Aorta (tissue), 5 donors: ENCODE data around the gene CPED1. TPM values are rescaled to one million over a fixed set of nuclear protein-coding genes. Genes with fewer than 3 reads are reported as not detected.

Experiments
- ATAC-seq: fragments of 200-7000 bp; cut with Tn5 transposase; one replicate; pipeline ENCODE4 v1.9.1; 2022; ENCODE audit warnings: moderate library complexity; ENCODE audit not compliant: low FRiP score
- DNase-seq, 2 donors: peaks; one replicate each; pipeline ENCODE4 v3.0.0-alpha.2; 2020
- H3K27ac ChIP-seq, 2 donors: one replicate each; pipeline ENCODE4 v1.5.1; 2013; ENCODE audit warnings: low read length in 2 of 2, mild to moderate bottlenecking in 2 of 2, moderate library complexity in 2 of 2, control low read depth in 1 of 2, inconsistent platforms in 1 of 2, low read depth in 1 of 2
- H3K27me3 ChIP-seq, 2 donors: one replicate each; pipeline ENCODE4 v1.6.1; 2013; ENCODE audit warnings: control low read depth in 1 of 2, low read length in 1 of 2, mild to moderate bottlenecking in 1 of 2, moderate library complexity in 1 of 2; ENCODE audit not compliant: insufficient read depth in 2 of 2, control insufficient read depth in 1 of 2
- H3K36me3 ChIP-seq, 2 donors: one replicate each; pipeline ENCODE4 v1.6.1; 2013; ENCODE audit warnings: control low read depth in 1 of 2, low read length in 1 of 2, mild to moderate bottlenecking in 1 of 2; ENCODE audit not compliant: insufficient read depth in 2 of 2, control insufficient read depth in 1 of 2
- H3K4me1 ChIP-seq, 2 donors: one replicate each; pipeline ENCODE4 v1.6.1; 2013; ENCODE audit warnings: low read length in 2 of 2, control low read depth in 1 of 2, mild to moderate bottlenecking in 1 of 2, moderate library complexity in 1 of 2; ENCODE audit not compliant: insufficient read depth in 2 of 2, control insufficient read depth in 1 of 2
- H3K4me3 ChIP-seq, 2 donors: one replicate each; pipeline ENCODE4 v1.5.1; 2013; ENCODE audit warnings: low read length in 2 of 2, control low read depth in 1 of 2, mild to moderate bottlenecking in 1 of 2
- H3K9me3 ChIP-seq: one replicate; pipeline ENCODE4 v1.6.1; 2013; ENCODE audit warnings: mild to moderate bottlenecking, low read length; ENCODE audit not compliant: control insufficient read depth
- WGBS, 2 donors: extraction: QIAGEN DNeasy Blood & Tissue Kit; methylation state at CpG; one replicate each; pipeline ENCODE4 v1.1.7; 2013; 5-methylcytosine and 5-hydroxymethylcytosine counted together
- intact Hi-C, 2 donors: fragments of 100-400 bp; cut with DNase I; formaldehyde crosslinking; loops; one replicate each; pipeline versions ENCODE4 v1.14.2 to v1.15.0; 2022
- polyA plus RNA-seq, 2 donors: library from polyadenylated mRNA; stranded (reverse); fragments of 200-250 nt; gene quantifications; one replicate each; pipeline ENCODE4 v1.2.3, GENCODE V29; 2013
- total RNA-seq, 2 donors: library from RNA; stranded (reverse); fragmentation: NEBNext Ultra II Directional; extraction: Animal tissue kit (Norgen Biotek cat#: 25700); gene quantifications; one replicate each; pipeline ENCODE4 v1.2.1, GENCODE V29; 2021
- donor health status: healthy with polysubstance abuse.
- donor health status: Bipolar disorder and iron deficiency.
- donor health status: DM: no; HTN: no; CAD: no.
- donor health status: DM: no; HTN: no; CAD: no.
- donor health status: DM: yes; HTN: yes; CAD: no.

Gene CPED1
- total and polyA plus RNA-seq, 4 donors, result 35.3 to 201 (median 79.0) TPM

- H3K4me3 ChIP-seq, result no peak overlapping the region
- no peaks in the 10 kb centered on the region for H3K9me3 ChIP-seq
- ATAC-seq (no peak), DNase-seq (no peak)
- H3K4me1 ChIP-seq, result no peaks in the 10 kb centered on the region
- H3K27me3 ChIP-seq, result no peaks in the 10 kb centered on the region
- WGBS, 2 donors, result 85 to 96% methylated on average over 3 of the region's 3 CpGs
- no peak overlapping the region for H3K27ac ChIP-seq
- H3K36me3 ChIP-seq, result no peaks in the 10 kb centered on the region
- intact Hi-C loops, result no loop called here
Measured at GRCh38 chr7:121158665-121159064, 170.2 kb downstream of the CPED1 start.

- ATAC-seq, result no peak
- Histone ChIP-seq H3K27me3 (no peaks in the 10 kb centered on the region), H3K36me3 (no peaks in the 10 kb centered on the region), H3K4me1 (no peaks in the 10 kb centered on the region), H3K27ac (no peak overlapping the region), H3K9me3 (no peaks in the 10 kb centered on the region), H3K4me3 (no peak overlapping the region)
- DNase-seq, result no peak
- intact Hi-C loops, result no loop called here
- 88 to 98% methylated on average over 3 of the region's 3 CpGs for WGBS, 2 donors
Measured at GRCh38 chr7:121159553-121159952, 171.0 kb downstream of the CPED1 start.

- Histone ChIP-seq H3K36me3 (no peaks in the 10 kb centered on the region), H3K4me3 (no peak overlapping the region), H3K27me3 (no peaks in the 10 kb centered on the region), H3K4me1 (no peaks in the 10 kb centered on the region), H3K9me3 (no peaks in the 10 kb centered on the region), H3K27ac (no peak overlapping the region)
- 87 to 91% methylated on average over 4 of the region's 4 CpGs for WGBS, 2 donors
- DNase-seq (no peak), ATAC-seq (no peak)
- intact Hi-C loops, result no loop called here
Measured at GRCh38 chr7:121160150-121161008, 171.9 kb downstream of the CPED1 start.

GRCh38 chr7:121163699-121164098 is 175.2 kb downstream of the CPED1 start:
- H3K36me3 ChIP-seq, result no peaks in the 10 kb centered on the region
- ATAC-seq (no peak), DNase-seq (no peak)
- H3K27me3 ChIP-seq, result no peaks in the 10 kb centered on the region
- H3K4me1 ChIP-seq, result peaks cover 0 to 2% of the 10 kb centered on the region in 2 donors
- no peaks in the 10 kb centered on the region for H3K9me3 ChIP-seq
- H3K4me3 ChIP-seq, result no peak overlapping the region
- intact Hi-C loops, result no loop called here
- no peak overlapping the region for H3K27ac ChIP-seq

GRCh38 chr7:121164247-121164646 is 175.7 kb downstream of the CPED1 start:
- no peak for DNase-seq
- WGBS, 2 donors, result 79 to 80% methylated on average over 3 of the region's 3 CpGs
- Histone ChIP-seq H3K27me3 (no peaks in the 10 kb centered on the region), H3K27ac (no peak overlapping the region), H3K9me3 (no peaks in the 10 kb centered on the region), H3K36me3 (no peaks in the 10 kb centered on the region), H3K4me1 (peaks cover 0 to 2% of the 10 kb centered on the region in 2 donors), H3K4me3 (no peak overlapping the region)
- intact Hi-C loops, result no loop called here
- ATAC-seq, result no peak

GRCh38 chr7:121166916-121167315 is 178.4 kb downstream of the CPED1 start:
- Histone ChIP-seq H3K27me3 (no peaks in the 10 kb centered on the region), H3K9me3 (no peaks in the 10 kb centered on the region), H3K4me3 (no peak overlapping the region), H3K4me1 (peaks cover 0 to 2% of the 10 kb centered on the region in 2 donors), H3K27ac (no peak overlapping the region), H3K36me3 (no peaks in the 10 kb centered on the region)
- WGBS, 2 donors, result 81% methylated on average over 3 of the region's 3 CpGs
- DNase-seq (no peak), ATAC-seq (no peak)
- intact Hi-C loops, result no loop called here

GRCh38 chr7:121167971-121168370 is 179.5 kb downstream of the CPED1 start:
- DNase-seq (no peak), ATAC-seq (no peak)
- no peaks in the 10 kb centered on the region for H3K9me3 ChIP-seq
- 91 to 97% methylated on average over 8 to 9 of the region's 9 CpGs for WGBS, 2 donors
- H3K4me1 ChIP-seq, result peaks cover 0 to 2% of the 10 kb centered on the region in 2 donors
- H3K4me3 ChIP-seq, result no peak overlapping the region
- no peaks in the 10 kb centered on the region for H3K36me3 ChIP-seq
- intact Hi-C loops, result no loop called here
- H3K27me3 ChIP-seq, result no peaks in the 10 kb centered on the region
- H3K27ac ChIP-seq, result no peak overlapping the region

- H3K36me3 ChIP-seq, result no peaks in the 10 kb centered on the region
- no peaks in the 10 kb centered on the region for H3K27me3 ChIP-seq
- no peak overlapping the region for H3K4me3 ChIP-seq
- no peak for ATAC-seq
- H3K27ac ChIP-seq, result no peak overlapping the region
- no peaks in the 10 kb centered on the region for H3K9me3 ChIP-seq
- WGBS, 2 donors, result 75 to 81% methylated on average over 2 of the region's 2 CpGs
- DNase-seq, result no peak
- intact Hi-C loops, result no loop called here
- H3K4me1 ChIP-seq, result peaks cover 0 to 2% of the 10 kb centered on the region in 2 donors
Measured at GRCh38 chr7:121169469-121169868, 181.0 kb downstream of the CPED1 start.

- no peaks in the 10 kb centered on the region for H3K36me3 ChIP-seq
- no peak overlapping the region for H3K27ac ChIP-seq
- peaks cover 0 to 5% of the 10 kb centered on the region in 2 donors for H3K4me1 ChIP-seq
- no peak for ATAC-seq
- H3K9me3 ChIP-seq, result no peaks in the 10 kb centered on the region
- no peak for DNase-seq
- no peak overlapping the region for H3K4me3 ChIP-seq
- H3K27me3 ChIP-seq, result no peaks in the 10 kb centered on the region
- 88 to 94% methylated on average over 1 of the region's 1 CpG for WGBS, 2 donors
- intact Hi-C loops, result no loop called here
Measured at GRCh38 chr7:121172484-121172883, 184.0 kb downstream of the CPED1 start.
